Neural progenitor cell (in vitro differentiated cells): ENCODE measurements around the gene MCF2L2. TPM values are rescaled to one million over a fixed set of nuclear protein-coding genes. Genes with fewer than 3 reads are reported as not detected.

ENCODE experiments used
- DNase-seq: peaks from one replicate; pipeline ENCODE4 v3.0.0-alpha.2; 2016; ENCODE audit warnings: low spot score
- H2AFZ ChIP-seq: fragments of 200-600 bp; sonication (generic); replicated peaks from 2 replicates; pipeline ENCODE4 v1.6.1; 2016; ENCODE audit warnings: antibody characterized with exemption
- H3F3A ChIP-seq: fragments of 200-600 bp; sonication (generic); 2 replicates; pipeline ENCODE4 v1.6.1; 2016; ENCODE audit warnings: antibody characterized with exemption, low read depth
- H3K27ac ChIP-seq: fragments of 200-600 bp; sonication (generic); 2 replicates; pipeline ENCODE4 v1.5.1; 2016; ENCODE audit warnings: mild to moderate bottlenecking
- H3K27me3 ChIP-seq: fragments of 200-600 bp; sonication (generic); 2 replicates; pipeline ENCODE4 v1.6.1; 2016; ENCODE audit warnings: mild to moderate bottlenecking, moderate library complexity
- H3K36me3 ChIP-seq: fragments of 200-600 bp; sonication (generic); 2 replicates; pipeline ENCODE4 v1.5.1; 2016
- H3K4me1 ChIP-seq: fragments of 200-600 bp; sonication (generic); 2 replicates; pipeline ENCODE4 v1.6.1; 2016; ENCODE audit warnings: mixed run types
- H3K4me2 ChIP-seq: fragments of 200-600 bp; sonication (generic); 2 replicates; pipeline ENCODE4 v1.6.1; 2016
- H3K4me3 ChIP-seq: fragments of 200-600 bp; sonication (generic); 2 replicates; pipeline ENCODE4 v1.5.1; 2016
- H3K79me2 ChIP-seq: fragments of 200-600 bp; sonication (generic); 2 replicates; pipeline ENCODE4 v1.6.1; 2016; ENCODE audit warnings: low read depth
- H3K9ac ChIP-seq: fragments of 200-600 bp; sonication (generic); 2 replicates; pipeline ENCODE4 v1.6.1; 2016
- H3K9me3 ChIP-seq: fragments of 200-600 bp; sonication (generic); 2 replicates; pipeline ENCODE4 v1.5.1; 2016; ENCODE audit warnings: low read depth
- H4K20me1 ChIP-seq: fragments of 200-600 bp; sonication (generic); 2 replicates; pipeline ENCODE4 v1.6.1; 2016; ENCODE audit warnings: low read depth
- H3K27ac Mint-ChIP-seq: 3 replicates; pipeline ENCODE4 v1.8.0; 2021; ENCODE audit warnings: mixed read lengths
- H3K27me3 Mint-ChIP-seq: 2 replicates; pipeline ENCODE4 v1.8.0; 2022; ENCODE audit warnings: low read depth, mild to moderate bottlenecking, inconsistent platforms, moderate library complexity, mixed read lengths; ENCODE audit not compliant: insufficient read depth
- H3K36me3 Mint-ChIP-seq: 3 replicates; pipeline ENCODE4 v1.8.0; 2021; ENCODE audit warnings: mixed read lengths
- H3K4me1 Mint-ChIP-seq: 3 replicates; pipeline ENCODE4 v1.8.0; 2021; ENCODE audit warnings: mixed read lengths
- H3K4me3 Mint-ChIP-seq: 3 replicates; pipeline ENCODE4 v1.8.0; 2021; ENCODE audit warnings: mild to moderate bottlenecking, moderate library complexity, mixed read lengths
- H3K9me3 Mint-ChIP-seq: 3 replicates; pipeline ENCODE4 v1.8.0; 2020; ENCODE audit warnings: mixed read lengths
- CTCF ChIP-seq: fragments of 200-600 bp; sonication (generic); IDR thresholded peaks from 2 replicates; pipeline ENCODE4 v1.5.1; 2017; ENCODE audit warnings: antibody characterized with exemption, mild to moderate bottlenecking
- EZH2 ChIP-seq: fragments of 200-600 bp; sonication (generic); IDR thresholded peaks from 2 replicates; pipeline ENCODE4 v1.6.1; 2017; ENCODE audit warnings: antibody characterized with exemption, mild to moderate bottlenecking, moderate library complexity
- EZH2phosphoT487 ChIP-seq: fragments of 200-600 bp; sonication (generic); IDR thresholded peaks from 2 replicates; pipeline ENCODE4 v1.6.1; 2017; ENCODE audit warnings: antibody characterized with exemption
- total RNA-seq: library from RNA; depleted of rRNA; stranded (reverse); fragments of >200 nt; gene quantifications from 2 replicates; pipeline ENCODE4 v1.2.3, GENCODE V29; 2015; ENCODE audit warnings: low replicate concordance

The MCF2L2 gene
- total RNA-seq, 1 donor from 2014 or later, result 11.1 TPM

DNA sequence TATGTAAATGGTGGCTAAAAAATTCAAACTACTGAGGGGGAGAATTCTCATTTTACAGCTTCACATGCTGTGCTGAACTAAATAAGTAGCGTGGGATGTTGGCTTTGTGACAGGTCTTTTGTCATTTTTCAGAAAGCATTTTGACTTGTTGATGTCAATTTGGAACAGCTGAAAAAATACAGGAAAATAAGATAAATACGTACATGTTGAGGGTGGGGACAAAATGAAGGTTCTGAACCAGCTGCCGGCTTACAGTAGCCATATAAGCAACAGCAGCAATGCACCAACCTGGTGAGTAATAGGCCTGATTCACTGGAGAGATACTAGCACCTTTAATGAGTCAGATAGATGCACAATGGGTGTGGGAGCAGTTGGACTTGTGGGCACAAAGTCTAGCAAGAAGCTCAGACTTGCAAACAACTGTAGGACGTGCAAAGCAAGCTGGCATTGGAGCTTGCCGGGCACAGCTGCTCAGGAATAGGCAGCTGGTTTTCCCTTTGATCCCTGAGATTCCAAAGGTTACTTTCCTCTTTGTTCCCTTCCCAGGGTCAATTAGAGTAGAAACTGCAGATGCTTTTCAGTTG is 162.5 kb downstream of the MCF2L2 start:
- Mint-ChIP-seq H3K27me3 (no peaks in the 10 kb centered on the region), H3K9me3 (no peaks in the 10 kb centered on the region)
- H3K27me3 ChIP-seq, result no peaks in the 10 kb centered on the region

GRCh38 chr3:183265157-183265642 is 163.2 kb downstream of the MCF2L2 start:
- Histone ChIP-seq H3K9me3 (no peaks in the 10 kb centered on the region), H3K4me3 (peak overlapping the region; percentile 34), H4K20me1 (peaks cover 5% of the 10 kb centered on the region), H3K79me2 (peaks cover 36% of the 10 kb centered on the region), H3K27ac (peak overlapping the region; percentile 74), H3K4me1 (peaks cover 35% of the 10 kb centered on the region), H3K27me3 (no peaks in the 10 kb centered on the region), H3K9ac (no peak overlapping the region), H3F3A (peaks cover 34% of the 10 kb centered on the region), H3K36me3 (no peaks in the 10 kb centered on the region), H3K4me2 (peak overlapping the region; percentile 74), H2AFZ (peak overlapping the region; percentile 20)
- Mint-ChIP-seq H3K4me3 (no peak overlapping the region), H3K27me3 (no peaks in the 10 kb centered on the region), H3K4me1 (peaks cover 20% of the 10 kb centered on the region), H3K36me3 (peaks cover 18% of the 10 kb centered on the region), H3K27ac (no peak overlapping the region), H3K9me3 (no peaks in the 10 kb centered on the region)
- TF ChIP-seq EZH2phosphoT487 (no peak), CTCF (no peak), EZH2 (no peak)
- DNase-seq, result peak; percentile 82

More for the DNA sequence above, 162.5 kb downstream of the MCF2L2 start:
- no peaks in the 10 kb centered on the region for H3K36me3 ChIP-seq
- no peak overlapping the region for H3K27ac Mint-ChIP-seq
- peaks cover 5% of the 10 kb centered on the region for H4K20me1 ChIP-seq
- peaks cover 35% of the 10 kb centered on the region for H3K4me1 ChIP-seq
- peaks cover 34% of the 10 kb centered on the region for H3F3A ChIP-seq
- H3K4me1 Mint-ChIP-seq, result peaks cover 16% of the 10 kb centered on the region
- H2AFZ ChIP-seq, result no peak overlapping the region
- TF ChIP-seq EZH2 (no peak), EZH2phosphoT487 (no peak), CTCF (no peak)
- H3K36me3 Mint-ChIP-seq, result peaks cover 24% of the 10 kb centered on the region
- H3K9ac ChIP-seq, result no peak overlapping the region
- no peak overlapping the region for H3K4me3 Mint-ChIP-seq
- H3K27ac ChIP-seq, result peak overlapping the region; percentile 33
- H3K79me2 ChIP-seq, result peaks cover 33% of the 10 kb centered on the region
- peak overlapping the region; percentile 34 for H3K4me3 ChIP-seq
- peak overlapping the region; percentile 74 for H3K4me2 ChIP-seq
- DNase-seq, result peak; percentile 48
- H3K9me3 ChIP-seq, result no peaks in the 10 kb centered on the region

DNA sequence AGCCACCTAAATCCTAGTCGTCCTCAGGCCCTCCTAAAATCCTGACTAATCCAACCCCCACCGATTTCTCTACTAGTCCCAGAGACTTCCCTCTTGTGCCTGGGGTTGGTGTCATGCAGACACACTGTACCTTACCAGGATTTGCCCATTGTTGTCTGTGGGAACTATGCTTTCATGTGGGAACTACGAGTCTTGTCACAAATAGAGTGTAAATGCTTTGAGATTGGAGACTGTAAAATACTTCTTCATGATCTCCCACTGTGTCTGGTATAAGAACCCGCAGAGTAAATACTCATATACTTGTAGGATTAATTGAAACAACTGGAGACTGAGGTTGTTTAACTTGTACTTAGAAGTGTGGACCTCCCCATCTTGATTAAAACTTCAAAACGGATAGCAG is 164.2 kb downstream of the MCF2L2 start:
- Mint-ChIP-seq H3K27ac (no peak overlapping the region), H3K27me3 (no peaks in the 10 kb centered on the region), H3K4me3 (no peak overlapping the region), H3K4me1 (peaks cover 29% of the 10 kb centered on the region), H3K36me3 (peaks cover 14% of the 10 kb centered on the region), H3K9me3 (no peaks in the 10 kb centered on the region)
- TF ChIP-seq EZH2phosphoT487, result no peak
- no peak for TF ChIP-seq EZH2
- TF ChIP-seq CTCF, result no peak
- H3K27me3 ChIP-seq, result no peaks in the 10 kb centered on the region
- H3K79me2 ChIP-seq, result peaks cover 32% of the 10 kb centered on the region
- peak; percentile 45 for DNase-seq
- no peak overlapping the region for H3K9ac ChIP-seq
- H3K4me1 ChIP-seq, result peaks cover 35% of the 10 kb centered on the region
- H3K27ac ChIP-seq, result peak overlapping the region; percentile 74
- H3K36me3 ChIP-seq, result no peaks in the 10 kb centered on the region
- peaks cover 34% of the 10 kb centered on the region for H3F3A ChIP-seq
- H2AFZ ChIP-seq, result no peak overlapping the region
- H3K9me3 ChIP-seq, result no peaks in the 10 kb centered on the region
- peak overlapping the region; percentile 74 for H3K4me2 ChIP-seq
- H3K4me3 ChIP-seq, result peak overlapping the region; percentile 34
- peaks cover 5% of the 10 kb centered on the region for H4K20me1 ChIP-seq
